Ovary (tissue), 3 donors: ENCODE measurements around the gene LRRC26.

Experiments used
- CTCF ChIP-seq, 3 donors: fragments of 450-650 bp in 2 of 3; fragments of 200-600 bp in 1 of 3; IDR thresholded peaks; one replicate each; pipeline versions ENCODE4 v1.5.1 to v1.8.0; 2016 to 2022; ENCODE audit warnings: antibody characterized with exemption in 3 of 3, mild to moderate bottlenecking in 1 of 3
- EP300 ChIP-seq: sonication (generic); formaldehyde crosslinking; IDR thresholded peaks from one replicate; pipeline ENCODE4 v1.6.1; 2017; ENCODE audit warnings: antibody characterized with exemption
- POLR2A ChIP-seq: fragments of 450-650 bp; IDR thresholded peaks from one replicate; pipeline ENCODE4 v1.6.1; 2017; ENCODE audit warnings: antibody characterized with exemption, mild to moderate bottlenecking, moderate library complexity
- donor health status: DM: no; HTN: no; CAD: no.

DNA sequence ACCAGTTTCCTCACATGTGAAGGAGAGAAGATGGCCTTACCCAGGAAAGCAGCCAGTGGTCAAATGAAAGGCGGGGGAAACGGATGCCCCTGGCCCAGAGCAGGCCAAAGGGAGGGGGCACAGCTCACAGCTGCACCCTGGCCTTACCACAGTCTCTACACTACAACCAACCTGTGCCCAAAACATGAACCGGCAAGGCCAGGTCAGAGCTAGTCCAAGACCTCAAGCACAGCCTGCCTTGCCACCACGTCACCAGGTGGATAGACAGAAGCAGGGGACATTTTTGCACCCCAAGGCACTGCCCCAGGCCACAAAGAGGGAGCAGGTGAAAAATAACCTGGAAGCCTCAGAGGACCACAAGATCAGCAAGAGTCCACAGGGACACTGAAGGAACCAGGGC lies 26.4 kb downstream of the LRRC26 start:
- no peak for TF ChIP-seq CTCF (IDR thresholded peaks at IDR 0.05)
- TF ChIP-seq POLR2A: no peak
- no peak for TF ChIP-seq EP300
